ENCODE measurements around the gene DCUN1D5. TPM values are rescaled to one million over a fixed set of nuclear protein-coding genes. Genes with fewer than 3 reads are reported as not detected.

Gene DCUN1D5
- total RNA-seq, 1 experiment from 2014 or later = 23.1 TPM

DNA sequence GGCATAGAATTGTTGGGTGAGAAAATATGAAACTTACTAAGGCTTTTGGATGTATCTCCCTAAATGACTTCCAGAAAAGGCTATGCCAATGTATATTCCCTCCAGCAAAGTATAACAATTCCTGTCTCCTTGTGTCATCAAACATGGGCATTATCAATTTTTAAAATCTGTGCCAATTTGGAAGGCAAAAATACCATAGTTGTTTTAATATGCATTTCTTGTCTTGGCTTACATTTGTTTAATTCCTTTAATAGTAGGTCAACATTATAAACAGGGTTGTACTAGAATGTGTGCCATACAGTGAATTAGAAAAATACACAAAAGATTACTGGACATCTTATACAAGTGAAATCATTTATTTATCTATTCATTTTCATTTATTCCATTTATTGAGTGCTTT is 41.6 kb downstream of the DCUN1D5 start:
- Mint-ChIP-seq H3K27me3 (ENCODE audit: unreplicated experiment) (no peaks in the 10 kb centered on the region), H3K4me3 (ENCODE audit: low read depth, unreplicated experiment) (no peak overlapping the region), H3K27ac (ENCODE audit: unreplicated experiment) (no peak overlapping the region), H3K9me3 (ENCODE audit: low read depth, unreplicated experiment) (no peaks in the 10 kb centered on the region), H3K4me1 (ENCODE audit: low read depth, unreplicated experiment) (no peaks in the 10 kb centered on the region), H3K36me3 (ENCODE audit: insufficient read depth, unreplicated experiment) (no peaks in the 10 kb centered on the region)
- CTCF ChIA-PET = no interaction called here
- TF ChIP-seq, protein P1, sequence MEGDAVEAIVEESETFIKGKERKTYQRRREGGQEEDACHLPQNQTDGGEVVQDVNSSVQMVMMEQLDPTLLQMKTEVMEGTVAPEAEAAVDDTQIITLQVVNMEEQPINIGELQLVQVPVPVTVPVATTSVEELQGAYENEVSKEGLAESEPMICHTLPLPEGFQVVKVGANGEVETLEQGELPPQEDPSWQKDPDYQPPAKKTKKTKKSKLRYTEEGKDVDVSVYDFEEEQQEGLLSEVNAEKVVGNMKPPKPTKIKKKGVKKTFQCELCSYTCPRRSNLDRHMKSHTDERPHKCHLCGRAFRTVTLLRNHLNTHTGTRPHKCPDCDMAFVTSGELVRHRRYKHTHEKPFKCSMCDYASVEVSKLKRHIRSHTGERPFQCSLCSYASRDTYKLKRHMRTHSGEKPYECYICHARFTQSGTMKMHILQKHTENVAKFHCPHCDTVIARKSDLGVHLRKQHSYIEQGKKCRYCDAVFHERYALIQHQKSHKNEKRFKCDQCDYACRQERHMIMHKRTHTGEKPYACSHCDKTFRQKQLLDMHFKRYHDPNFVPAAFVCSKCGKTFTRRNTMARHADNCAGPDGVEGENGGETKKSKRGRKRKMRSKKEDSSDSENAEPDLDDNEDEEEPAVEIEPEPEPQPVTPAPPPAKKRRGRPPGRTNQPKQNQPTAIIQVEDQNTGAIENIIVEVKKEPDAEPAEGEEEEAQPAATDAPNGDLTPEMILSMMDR (IDR thresholded peaks at IDR 0.05; ENCODE audit: unreplicated experiment) = no peak
- no TSS peak for BruUV-seq (replicated peaks)
- intact Hi-C loops (cut with micrococcal nuclease; ENCODE audit: unreplicated experiment) = loop anchor here (10.0 kb wide), 2 partner anchors 106 to 316 kb away; no protein-coding TSS in a partner anchor
- DNase-seq = no peak

DNA sequence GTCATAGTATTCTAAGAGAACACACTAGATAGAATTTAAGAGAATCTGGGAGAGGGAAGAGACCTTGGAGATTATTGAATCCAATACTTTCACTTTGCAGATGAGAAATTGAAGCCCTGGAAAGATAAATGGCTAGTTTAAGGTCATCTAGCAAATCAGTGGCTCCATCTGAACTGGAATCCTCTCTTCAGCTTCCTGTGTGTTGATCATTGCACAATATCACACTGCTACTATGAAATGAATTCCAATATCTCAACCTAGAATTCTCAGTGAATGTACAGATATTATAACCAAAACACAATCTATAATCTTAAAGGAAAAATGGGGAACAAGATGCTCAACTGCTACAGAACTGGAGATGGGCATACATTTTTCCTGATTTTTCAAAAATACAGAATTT is 44.1 kb downstream of the DCUN1D5 start:
- no TSS peak for BruUV-seq (replicated peaks)
- H3K27ac Mint-ChIP-seq (ENCODE audit: unreplicated experiment) = no peak overlapping the region
- DNase-seq = no peak
- no peak overlapping the region for H3K4me3 Mint-ChIP-seq (ENCODE audit: low read depth, unreplicated experiment)
- TF ChIP-seq, protein P1 (IDR thresholded peaks at IDR 0.05; ENCODE audit: unreplicated experiment) = no peak
- H3K9me3 Mint-ChIP-seq (ENCODE audit: low read depth, unreplicated experiment) = no peaks in the 10 kb centered on the region
- intact Hi-C loops (cut with micrococcal nuclease; ENCODE audit: unreplicated experiment) = no loop called here
- CTCF ChIA-PET = no interaction called here
- no peaks in the 10 kb centered on the region for H3K27me3 Mint-ChIP-seq (ENCODE audit: unreplicated experiment)
- H3K4me1 Mint-ChIP-seq (ENCODE audit: low read depth, unreplicated experiment) = no peaks in the 10 kb centered on the region
- H3K36me3 Mint-ChIP-seq (ENCODE audit: insufficient read depth, unreplicated experiment) = no peaks in the 10 kb centered on the region

DNA sequence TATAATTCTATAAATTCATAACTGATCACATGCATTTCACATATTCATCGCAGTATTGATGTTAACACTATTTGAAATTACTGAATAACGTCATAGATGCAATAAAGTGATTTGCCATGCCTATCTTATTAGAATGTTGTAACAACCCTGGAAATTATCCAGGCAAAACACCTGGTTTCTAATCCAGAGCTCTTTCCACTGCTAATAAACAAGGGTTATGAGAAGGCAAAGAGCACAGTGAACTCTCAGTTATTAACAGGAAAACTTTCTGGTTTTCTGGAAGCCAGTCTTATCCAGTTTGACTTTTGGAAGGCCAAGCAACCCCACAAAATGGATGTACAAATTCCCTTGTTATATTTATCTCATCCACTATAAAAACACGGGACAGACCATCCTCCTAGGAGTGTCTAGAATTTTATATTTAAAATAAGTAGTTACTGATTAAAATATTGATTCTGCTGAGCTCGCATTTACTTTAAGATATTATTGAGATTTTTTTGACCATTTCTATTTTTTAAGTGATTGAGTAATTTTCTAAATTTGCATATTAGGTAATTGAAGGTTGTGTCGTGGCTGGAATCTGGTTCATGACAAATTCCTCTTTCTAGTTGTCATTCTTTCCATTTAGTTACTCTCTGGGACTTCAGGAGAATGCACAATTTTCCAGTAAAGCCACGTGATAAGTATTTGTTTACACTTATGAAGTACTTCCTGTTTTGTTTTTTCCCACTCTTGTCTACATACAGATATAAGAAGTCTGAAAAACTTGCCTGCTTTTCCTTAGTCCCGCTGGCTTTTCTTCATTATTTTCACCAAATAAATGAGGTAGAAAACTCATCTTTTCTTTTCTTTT is 47.9 kb downstream of the DCUN1D5 start:
- H3K27me3 Mint-ChIP-seq (ENCODE audit: unreplicated experiment) = no peaks in the 10 kb centered on the region
- no peaks in the 10 kb centered on the region for H3K36me3 Mint-ChIP-seq (ENCODE audit: insufficient read depth, unreplicated experiment)
- CTCF ChIA-PET = no interaction called here
- DNase-seq = no peak
- intact Hi-C loops (cut with micrococcal nuclease; ENCODE audit: unreplicated experiment) = no loop called here
- H3K9me3 Mint-ChIP-seq (ENCODE audit: low read depth, unreplicated experiment) = no peaks in the 10 kb centered on the region
- peaks cover 7% of the 10 kb centered on the region for H3K4me1 Mint-ChIP-seq (ENCODE audit: low read depth, unreplicated experiment)
- H3K27ac Mint-ChIP-seq (ENCODE audit: unreplicated experiment) = no peak overlapping the region
- H3K4me3 Mint-ChIP-seq (ENCODE audit: low read depth, unreplicated experiment) = no peak overlapping the region
- TF ChIP-seq, protein P1 (IDR thresholded peaks at IDR 0.05; ENCODE audit: unreplicated experiment) = no peak
- BruUV-seq (replicated peaks) = no TSS peak

DNA sequence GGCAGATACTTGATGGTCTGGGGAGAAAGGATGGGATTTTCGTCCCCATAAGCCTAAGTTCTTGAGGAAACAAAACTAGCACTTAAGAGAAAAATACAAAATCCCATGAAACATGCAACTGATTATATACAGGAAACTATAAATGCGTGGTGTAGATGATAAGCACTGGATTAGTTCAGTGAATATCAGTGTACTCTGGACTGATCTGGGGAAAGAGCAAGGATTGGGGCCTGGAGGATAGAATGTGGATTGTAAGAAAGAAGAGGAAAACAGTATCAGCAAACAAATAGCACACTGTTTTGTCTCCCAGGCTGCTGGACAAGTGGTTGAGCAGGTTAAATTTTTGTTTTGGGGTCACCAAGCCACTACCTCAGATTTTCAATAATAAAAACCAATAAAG is 49.8 kb downstream of the DCUN1D5 start:
- peaks cover 7% of the 10 kb centered on the region for H3K4me1 Mint-ChIP-seq (ENCODE audit: low read depth, unreplicated experiment)
- no TSS peak for BruUV-seq (replicated peaks)
- no peak overlapping the region for H3K4me3 Mint-ChIP-seq (ENCODE audit: low read depth, unreplicated experiment)
- CTCF ChIA-PET = no interaction called here
- no peak for DNase-seq
- H3K9me3 Mint-ChIP-seq (ENCODE audit: low read depth, unreplicated experiment) = no peaks in the 10 kb centered on the region
- no peaks in the 10 kb centered on the region for H3K27me3 Mint-ChIP-seq (ENCODE audit: unreplicated experiment)
- no peak overlapping the region for H3K27ac Mint-ChIP-seq (ENCODE audit: unreplicated experiment)
- no peaks in the 10 kb centered on the region for H3K36me3 Mint-ChIP-seq (ENCODE audit: insufficient read depth, unreplicated experiment)
- TF ChIP-seq, protein P1 (IDR thresholded peaks at IDR 0.05; ENCODE audit: unreplicated experiment) = no peak
- intact Hi-C loops (cut with micrococcal nuclease; ENCODE audit: unreplicated experiment) = no loop called here

All from Calu3 (cell line).